ENCODE results near the gene CENPS. TPM values are rescaled to one million over a fixed set of nuclear protein-coding genes. Genes with fewer than 3 reads are reported as not detected.

The CENPS gene
- total and polyA plus RNA-seq, 2 of the 13 experiments (the other 11 are each of a cell fraction or from before 2014, with no cell fraction given): 3.3 to 22.0 TPM

GRCh38 chr1:10430216-10431069, at the start of gene CENPS (continued):
- TF ChIP-seq ZNF782 (CRISPR knock-in tag; IDR thresholded peaks at IDR 0.05; ENCODE audit: borderline replicate concordance): peak; percentile 90; the same call in 1 of the 2 replicates
- TF ChIP-seq ZNF281 (CRISPR knock-in tag; IDR thresholded peaks at IDR 0.05; ENCODE audit: borderline replicate concordance): 0 out of 2 replicates have a peak, but pooled peaks have one; percentile 47
- peak; percentile 74 for TF ChIP-seq POLR2AphosphoS5 (IDR thresholded peaks at IDR 0.05; ENCODE audit: low read depth, low read length)
- TF ChIP-seq ELK4 (CRISPR knock-in tag; IDR thresholded peaks at IDR 0.05; ENCODE audit: borderline replicate concordance): no peak
- TF ChIP-seq ZNF709 (CRISPR knock-in tag; IDR thresholded peaks at IDR 0.05): peak; percentile 82; the same call in 1 of the 2 replicates
- no peak for TF ChIP-seq SMARCC2 (IDR thresholded peaks at IDR 0.05)
- TF ChIP-seq TFDP1 (CRISPR knock-in tag; IDR thresholded peaks at IDR 0.05; ENCODE audit: borderline replicate concordance): peak; percentile 100
- TF ChIP-seq HIC2 (CRISPR knock-in tag; IDR thresholded peaks at IDR 0.05; ENCODE audit: low read depth): peak; percentile 75; the same call in 1 of the 2 replicates
- peak; percentile 80 for TF ChIP-seq POLR2G (IDR thresholded peaks at IDR 0.05; ENCODE audit: low read depth, low read length)
- TF ChIP-seq ZBTB14 (CRISPR knock-in tag; IDR thresholded peaks at IDR 0.05): 0 out of 2 replicates have a peak, but pooled peaks have one; percentile 37
- TF ChIP-seq ZNF138 (CRISPR knock-in tag; IDR thresholded peaks at IDR 0.05; ENCODE audit: low read depth): no peak
- no peak for TF ChIP-seq GZF1 (CRISPR knock-in tag; IDR thresholded peaks at IDR 0.05)
- TF ChIP-seq NR2C2 (CRISPR knock-in tag; IDR thresholded peaks at IDR 0.05; ENCODE audit: borderline replicate concordance): peak; percentile 74; the same call in 1 of the 2 replicates
- peak; percentile 81; the same call in 1 of the 2 replicates for TF ChIP-seq GRHL1 (CRISPR knock-in tag; conservative IDR thresholded peaks at IDR 0.05)
